Measurements from ENCODE around the gene KLRC2.
A peak's percentile ranks its signal among the peaks of the same experiment; 100 is the strongest.
"Not testable (repeated sequence)": the region's sequence is repeated elsewhere in the genome, so short reads cannot be mapped to it uniquely, and the experiment has no call there.

The KLRC2 gene

DNA sequence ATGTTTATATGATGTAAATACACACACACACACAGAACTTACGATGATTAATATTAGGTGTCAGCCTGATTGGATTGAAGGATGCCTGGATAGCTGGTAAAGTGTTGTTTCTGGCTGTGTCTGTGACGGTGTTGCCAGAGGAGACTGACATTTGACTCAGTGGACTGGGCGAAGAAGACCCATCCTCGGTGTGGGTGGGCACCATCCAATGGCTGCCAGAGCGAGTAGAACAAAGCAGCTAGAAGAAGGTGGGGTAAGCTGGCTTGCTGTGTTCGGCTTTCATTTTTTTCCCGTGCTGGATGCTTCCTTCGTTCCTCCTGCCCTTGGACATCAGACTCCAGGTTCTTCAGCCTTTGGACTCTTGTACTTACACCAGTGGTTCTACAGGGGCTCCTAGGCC, 5.3 kb upstream of the KLRC2 start:
- not testable (repeated sequence) for H3K14ac ChIP-seq (ENCODE audit: low read length); H3K18ac ChIP-seq (ENCODE audit: low read length); H3K4me3 ChIP-seq (ENCODE audit: low read depth, low read length); H3K9ac ChIP-seq (ENCODE audit: low read length); H2AFZ ChIP-seq (ENCODE audit: insufficient read depth, low read length, poor library complexity); H2BK5ac ChIP-seq (ENCODE audit: low read depth, low read length, poor library complexity); H3K23ac ChIP-seq (ENCODE audit: low read length); H3K79me2 ChIP-seq (ENCODE audit: control insufficient read depth, insufficient read depth, low read length, poor library complexity); H4K91ac ChIP-seq (ENCODE audit: low read depth, low read length); DNase-seq; H3K9me3 ChIP-seq (ENCODE audit: insufficient read depth, low read depth, low read length); H3K27me3 ChIP-seq (ENCODE audit: insufficient read depth, low read length); H3K4me2 ChIP-seq (ENCODE audit: low read length); H3K4ac ChIP-seq (ENCODE audit: low read depth, low read length); H3K36me3 ChIP-seq (ENCODE audit: control insufficient read depth in 1 of 2, insufficient read depth in 2 of 2, low read length in 2 of 2); H2AK5ac ChIP-seq (ENCODE audit: low read length); H4K12ac ChIP-seq (ENCODE audit: low read depth, low read length); H3K79me1 ChIP-seq (ENCODE audit: low read length); H3K4me1 ChIP-seq (ENCODE audit: control insufficient read depth in 1 of 2, insufficient read depth in 2 of 2, low read length in 2 of 2); H3K27ac ChIP-seq (ENCODE audit: low read depth, low read length); H4K8ac ChIP-seq (ENCODE audit: low read depth, low read length)
- WGBS (ENCODE audit: extremely low coverage, insufficient coverage, insufficient read length): no CpG with 5 or more reads among the region's 8 CpGs
- peak overlapping the region; percentile 33 for H2BK120ac ChIP-seq (ENCODE audit: insufficient read depth, low read length, poor library complexity)
- H2BK12ac ChIP-seq (ENCODE audit: low read length): peak overlapping the region; percentile 2

DNA sequence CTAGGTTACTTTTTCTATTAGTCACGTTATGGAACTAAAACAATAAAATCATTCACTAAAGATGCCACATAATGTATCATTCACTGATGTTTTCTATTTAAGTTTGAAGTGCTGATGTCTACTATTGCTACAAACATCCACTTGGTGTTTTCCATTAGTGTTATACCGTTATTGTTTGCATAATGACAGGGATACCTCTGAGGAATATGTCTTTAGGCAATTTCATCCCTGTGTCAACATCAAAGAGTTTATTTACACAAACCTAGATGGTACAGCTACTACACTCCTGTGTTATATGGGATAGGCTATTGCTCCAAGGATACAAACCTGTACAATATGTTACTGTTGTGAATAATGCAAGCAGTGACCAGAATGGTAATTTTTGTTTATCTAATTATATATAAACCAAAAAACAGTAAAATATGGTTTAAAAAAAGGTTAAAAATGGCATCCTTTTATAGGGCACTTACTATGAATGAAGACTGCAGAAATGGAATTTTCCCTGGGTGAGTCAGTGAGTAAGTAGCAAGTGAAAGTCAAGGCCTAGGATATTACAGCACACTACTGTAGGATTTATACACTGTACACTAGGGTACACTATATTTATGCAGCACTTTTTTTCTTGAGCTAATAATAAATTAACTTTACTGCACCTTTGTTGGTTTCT, 3.9 kb upstream of the KLRC2 start:
- not testable (repeated sequence) for H3K79me1 ChIP-seq (ENCODE audit: low read length); H4K91ac ChIP-seq (ENCODE audit: low read depth, low read length); DNase-seq; H3K14ac ChIP-seq (ENCODE audit: low read length); H4K8ac ChIP-seq (ENCODE audit: low read depth, low read length); H4K12ac ChIP-seq (ENCODE audit: low read depth, low read length); H2AK5ac ChIP-seq (ENCODE audit: low read length); H3K23ac ChIP-seq (ENCODE audit: low read length); H2BK12ac ChIP-seq (ENCODE audit: low read length); H2AFZ ChIP-seq (ENCODE audit: insufficient read depth, low read length, poor library complexity); H3K18ac ChIP-seq (ENCODE audit: low read length); H3K79me2 ChIP-seq (ENCODE audit: control insufficient read depth, insufficient read depth, low read length, poor library complexity); H2BK5ac ChIP-seq (ENCODE audit: low read depth, low read length, poor library complexity); H3K36me3 ChIP-seq (ENCODE audit: control insufficient read depth in 1 of 2, insufficient read depth in 2 of 2, low read length in 2 of 2); H3K9me3 ChIP-seq (ENCODE audit: insufficient read depth, low read depth, low read length); H3K9ac ChIP-seq (ENCODE audit: low read length); H3K4me3 ChIP-seq (ENCODE audit: low read depth, low read length); H3K4ac ChIP-seq (ENCODE audit: low read depth, low read length); H3K27ac ChIP-seq (ENCODE audit: low read depth, low read length); H3K4me1 ChIP-seq (ENCODE audit: control insufficient read depth in 1 of 2, insufficient read depth in 2 of 2, low read length in 2 of 2); H3K4me2 ChIP-seq (ENCODE audit: low read length); H2BK120ac ChIP-seq (ENCODE audit: insufficient read depth, low read length, poor library complexity); H3K27me3 ChIP-seq (ENCODE audit: insufficient read depth, low read length)
- WGBS (ENCODE audit: extremely low coverage, insufficient coverage, insufficient read length): no CpG with 5 or more reads among the region's 2 CpGs

DNA sequence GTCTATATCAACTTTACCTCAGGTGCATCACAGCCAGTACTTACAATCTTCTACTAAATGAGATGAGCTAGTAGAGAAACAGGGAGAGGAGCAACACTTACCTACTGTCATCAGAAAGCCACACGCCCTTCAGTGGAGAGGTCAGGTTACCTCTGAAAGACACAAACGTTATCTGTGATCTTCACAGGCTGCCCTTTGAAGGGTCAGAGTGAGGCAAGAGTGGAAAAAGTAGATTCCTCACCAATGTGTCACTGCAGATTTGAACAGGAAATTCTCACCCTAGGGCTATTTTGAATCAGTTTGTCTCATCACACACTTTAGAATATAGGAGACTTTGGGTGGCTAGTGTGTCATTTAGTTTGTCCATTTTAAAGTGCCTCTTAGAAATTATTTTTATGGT, 1.8 kb upstream of the KLRC2 start:
- H3K79me1 ChIP-seq (ENCODE audit: low read length); DNase-seq; H4K8ac ChIP-seq (ENCODE audit: low read depth, low read length); H4K91ac ChIP-seq (ENCODE audit: low read depth, low read length); H2AFZ ChIP-seq (ENCODE audit: insufficient read depth, low read length, poor library complexity); H3K27me3 ChIP-seq (ENCODE audit: insufficient read depth, low read length); H3K36me3 ChIP-seq (ENCODE audit: control insufficient read depth in 1 of 2, insufficient read depth in 2 of 2, low read length in 2 of 2); H3K9ac ChIP-seq (ENCODE audit: low read length); H2BK5ac ChIP-seq (ENCODE audit: low read depth, low read length, poor library complexity); H3K9me3 ChIP-seq (ENCODE audit: insufficient read depth, low read depth, low read length); H3K27ac ChIP-seq (ENCODE audit: low read depth, low read length); H2BK120ac ChIP-seq (ENCODE audit: insufficient read depth, low read length, poor library complexity); H3K79me2 ChIP-seq (ENCODE audit: control insufficient read depth, insufficient read depth, low read length, poor library complexity); H2AK5ac ChIP-seq (ENCODE audit: low read length); H3K4me2 ChIP-seq (ENCODE audit: low read length); H3K4ac ChIP-seq (ENCODE audit: low read depth, low read length); H3K18ac ChIP-seq (ENCODE audit: low read length); H3K14ac ChIP-seq (ENCODE audit: low read length); H3K4me3 ChIP-seq (ENCODE audit: low read depth, low read length); H4K12ac ChIP-seq (ENCODE audit: low read depth, low read length); H3K4me1 ChIP-seq (ENCODE audit: control insufficient read depth in 1 of 2, insufficient read depth in 2 of 2, low read length in 2 of 2); H2BK12ac ChIP-seq (ENCODE audit: low read length); H3K23ac ChIP-seq (ENCODE audit: low read length): not testable (repeated sequence)
- no CpG with 5 or more reads among the region's 2 CpGs for WGBS (ENCODE audit: extremely low coverage, insufficient coverage, insufficient read length)

DNA sequence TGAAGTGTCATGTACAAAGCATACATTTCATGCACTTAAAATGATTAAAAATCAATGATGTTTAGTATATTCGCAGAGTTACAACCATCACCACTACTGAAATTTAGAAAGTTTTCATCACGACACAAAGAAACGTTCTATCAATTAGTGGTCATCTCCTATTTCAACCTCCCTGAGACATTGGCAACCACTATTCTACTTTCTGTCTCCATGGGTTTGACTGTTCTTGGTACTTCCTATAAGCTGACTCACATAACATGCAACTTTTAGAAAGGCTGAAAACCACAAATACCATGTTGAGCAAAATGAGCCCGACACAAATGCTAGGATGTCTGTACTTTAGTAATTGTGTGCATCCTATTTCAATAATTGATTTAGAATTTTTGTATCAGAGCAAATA, 5.2 kb downstream of the KLRC2 start:
- H3K36me3 ChIP-seq (ENCODE audit: control insufficient read depth in 1 of 2, insufficient read depth in 2 of 2, low read length in 2 of 2); H4K12ac ChIP-seq (ENCODE audit: low read depth, low read length); H2BK120ac ChIP-seq (ENCODE audit: insufficient read depth, low read length, poor library complexity); H3K14ac ChIP-seq (ENCODE audit: low read length); DNase-seq; H3K18ac ChIP-seq (ENCODE audit: low read length); H3K4ac ChIP-seq (ENCODE audit: low read depth, low read length); H2BK5ac ChIP-seq (ENCODE audit: low read depth, low read length, poor library complexity); H3K9me3 ChIP-seq (ENCODE audit: insufficient read depth, low read depth, low read length); H4K91ac ChIP-seq (ENCODE audit: low read depth, low read length); H3K9ac ChIP-seq (ENCODE audit: low read length); H3K79me1 ChIP-seq (ENCODE audit: low read length); H3K27ac ChIP-seq (ENCODE audit: low read depth, low read length); H3K4me3 ChIP-seq (ENCODE audit: low read depth, low read length); H2AK5ac ChIP-seq (ENCODE audit: low read length); H3K4me2 ChIP-seq (ENCODE audit: low read length); H2BK12ac ChIP-seq (ENCODE audit: low read length); H3K79me2 ChIP-seq (ENCODE audit: control insufficient read depth, insufficient read depth, low read length, poor library complexity); H2AFZ ChIP-seq (ENCODE audit: insufficient read depth, low read length, poor library complexity); H3K27me3 ChIP-seq (ENCODE audit: insufficient read depth, low read length); H4K8ac ChIP-seq (ENCODE audit: low read depth, low read length); H3K23ac ChIP-seq (ENCODE audit: low read length); H3K4me1 ChIP-seq (ENCODE audit: control insufficient read depth in 1 of 2, insufficient read depth in 2 of 2, low read length in 2 of 2): not testable (repeated sequence)
- WGBS (ENCODE audit: extremely low coverage, insufficient coverage, insufficient read length): no CpG with 5 or more reads among the region's 4 CpGs

All from trophoblast cell (in vitro differentiated cells and primary cell).